Lower leg skin (tissue), 4 donors: ENCODE measurements around the gene TM4SF1. TPM values are rescaled to one million over a fixed set of nuclear protein-coding genes. Genes with fewer than 3 reads are reported as not detected.

Experiments
- DNase-seq, 2 donors: peaks; one replicate each; pipeline ENCODE4 v3.0.0-alpha.2; 2019; ENCODE audit warnings: low spot score in 2 of 2
- H3K4me3 ChIP-seq: fragments of 200-600 bp; sonication (generic); 2 replicates; pipeline ENCODE4 v1.5.1; 2017; ENCODE audit warnings: mild to moderate bottlenecking, low read depth; ENCODE audit not compliant: poor library complexity, severe bottlenecking
- CTCF ChIP-seq, 3 donors: fragments of 450-650 bp; IDR thresholded peaks; one replicate each; pipeline ENCODE4 v1.5.1; 2016; ENCODE audit warnings: antibody characterized with exemption in 3 of 3, mild to moderate bottlenecking in 3 of 3, moderate library complexity in 2 of 3
- POLR2A ChIP-seq, 2 donors: fragments of 450-650 bp; IDR thresholded peaks; one replicate each; pipeline ENCODE4 v1.6.1; 2016 to 2017; ENCODE audit warnings: antibody characterized with exemption in 2 of 2, mild to moderate bottlenecking in 1 of 2, moderate library complexity in 1 of 2
- WGBS, 2 donors: methylation state at CpG; one replicate each; pipeline ENCODE4 v1.1.5; 2018; 5-methylcytosine and 5-hydroxymethylcytosine counted together
- intact Hi-C: fragments of 100-400 bp; cut with DNase I; formaldehyde crosslinking; loops from one replicate; pipeline ENCODE4 v1.15.0; 2023; ENCODE audit warnings: low total_unique reads
- total RNA-seq, 4 donors: library from RNA; depleted of rRNA; stranded (reverse); fragments of >200 nt; gene quantifications; one replicate each; pipeline ENCODE4 v1.1.0, GENCODE V29; 2016

The TM4SF1 gene
- total RNA-seq, 4 donors from 2014 or later, result 24.5 to 131 (median 51.0) TPM

- TF ChIP-seq CTCF (IDR thresholded peaks at IDR 0.05) (no peak), POLR2A (IDR thresholded peaks at IDR 0.05) (no peak)
- no peak overlapping the region for H3K4me3 ChIP-seq
- intact Hi-C loops, result no loop called here
- WGBS, 2 donors, result 36 to 40% methylated on average over 4 of the region's 4 CpGs
- DNase-seq, result no peak
Observed at GRCh38 chr3:149393345-149394160, 16.1 kb upstream of the TM4SF1 start.

GRCh38 chr3:149391960-149392359, 14.5 kb upstream of the TM4SF1 start:
- H3K4me3 ChIP-seq, result no peak overlapping the region
- TF ChIP-seq POLR2A (IDR thresholded peaks at IDR 0.05) (no peak), CTCF (IDR thresholded peaks at IDR 0.05) (no peak)
- no peak for DNase-seq
- intact Hi-C loops, result no loop called here
- 71 to 72% methylated on average over 5 of the region's 5 CpGs for WGBS, 2 donors

- 71 to 85% methylated on average over 6 of the region's 6 CpGs for WGBS, 2 donors
- H3K4me3 ChIP-seq, result no peak overlapping the region
- TF ChIP-seq POLR2A (IDR thresholded peaks at IDR 0.05) (no peak), CTCF (IDR thresholded peaks at IDR 0.05) (no peak)
- intact Hi-C loops, result no loop called here
- no peak for DNase-seq
Observed at GRCh38 chr3:149390772-149391212, 13.3 kb upstream of the TM4SF1 start.

GRCh38 chr3:149390294-149390693, 12.8 kb upstream of the TM4SF1 start:
- intact Hi-C loops, result no loop called here
- H3K4me3 ChIP-seq, result no peak overlapping the region
- TF ChIP-seq POLR2A (IDR thresholded peaks at IDR 0.05) (no peak), CTCF (IDR thresholded peaks at IDR 0.05) (no peak)
- no peak for DNase-seq
- WGBS, 2 donors, result 92 to 93% methylated on average over 2 of the region's 2 CpGs

- intact Hi-C loops, result no loop called here
- WGBS, 2 donors, result 86 to 92% methylated on average over 3 of the region's 3 CpGs
- DNase-seq, result no peak
- TF ChIP-seq POLR2A (IDR thresholded peaks at IDR 0.05) (no peak), CTCF (IDR thresholded peaks at IDR 0.05) (no peak)
- H3K4me3 ChIP-seq, result no peak overlapping the region
Observed at GRCh38 chr3:149388531-149389417, 11.3 kb upstream of the TM4SF1 start.
